ENCODE results near the gene CSHL1.
"Not testable (repeated sequence)": the region's sequence is repeated elsewhere in the genome, so short reads cannot be mapped to it uniquely, and the experiment has no call there.

Gene CSHL1

DNA sequence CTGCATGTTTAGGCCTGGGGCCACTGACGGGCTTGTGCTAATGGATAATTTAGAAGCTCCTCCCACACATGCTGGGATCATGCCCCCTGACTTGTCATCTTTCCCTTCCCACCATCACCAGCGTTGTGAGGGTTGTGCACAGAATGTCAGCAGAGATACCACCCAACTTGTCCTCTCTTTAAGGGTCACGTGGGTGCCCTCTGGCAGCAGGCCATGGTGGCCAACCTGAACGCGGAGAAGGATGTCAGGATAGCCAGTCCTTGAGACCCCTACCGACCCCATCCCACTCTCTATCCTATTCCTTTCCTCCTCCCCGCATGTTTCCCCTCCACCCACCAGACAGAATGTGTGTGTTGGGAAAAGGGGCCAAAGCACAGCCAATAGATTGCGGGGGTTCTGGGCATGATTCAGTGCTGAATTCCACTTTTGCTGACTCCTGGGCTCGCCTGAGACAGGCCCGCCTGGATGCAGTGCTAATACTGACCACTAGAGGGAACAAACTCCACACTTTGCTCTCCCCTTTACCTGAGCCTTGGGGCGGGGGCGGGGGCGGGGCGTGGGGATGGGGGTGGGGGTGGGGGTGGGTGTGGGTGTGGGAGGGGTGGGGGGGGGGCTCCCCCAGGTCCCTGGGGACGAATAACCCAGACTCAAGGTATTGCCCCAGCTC, 29.0 kb downstream of the CSHL1 start, which contains the start of gene GH2:
Gene GH2 (minus strand): TSS at position 10 of the 667 bp plus-strand sequence. CDS start 143 bp downstream, outside the sequence.
- DNase-seq: no peak

DNA sequence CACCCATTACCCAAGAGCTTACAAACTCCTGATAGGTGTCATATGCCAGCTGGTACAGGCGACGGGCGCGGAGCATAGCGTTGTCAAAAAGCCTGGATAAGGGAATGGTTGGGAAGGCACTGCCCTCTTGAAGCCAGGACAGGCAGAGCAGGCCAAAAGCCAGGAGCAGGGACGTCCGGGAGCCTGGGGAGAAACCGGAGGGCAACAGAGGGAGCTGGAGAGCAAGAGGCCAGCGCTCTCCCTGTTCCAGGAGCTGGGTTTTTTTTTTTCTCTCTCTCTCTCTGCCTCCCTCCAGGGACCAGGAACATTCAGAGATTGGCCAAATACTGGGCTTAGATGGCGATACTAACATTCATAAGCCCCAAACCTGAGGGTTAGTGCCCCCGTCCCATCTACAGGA, 29.7 kb downstream of the CSHL1 start:
- DNase-seq: not testable (repeated sequence)

DNA sequence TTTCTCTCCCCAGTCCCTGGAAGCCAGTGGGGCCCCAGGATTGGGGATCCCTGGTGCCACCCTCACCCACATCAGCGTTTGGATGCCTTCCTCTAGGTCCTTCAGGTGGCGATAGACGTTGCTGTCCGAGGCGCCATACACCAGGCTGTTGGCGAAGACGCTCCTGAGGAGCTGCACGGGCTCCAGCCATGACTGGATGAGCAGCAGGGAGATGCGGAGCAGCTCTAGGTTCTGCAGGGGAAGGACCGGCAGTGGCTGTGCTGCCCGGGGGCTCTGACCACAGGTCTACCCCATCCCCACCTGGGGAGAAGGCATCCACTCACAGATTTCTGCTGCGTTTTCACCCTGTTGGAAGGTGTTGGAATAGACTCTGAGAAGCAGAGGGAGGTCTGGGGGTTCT, 30.4 kb downstream of the CSHL1 start:
- DNase-seq: no peak

DNA sequence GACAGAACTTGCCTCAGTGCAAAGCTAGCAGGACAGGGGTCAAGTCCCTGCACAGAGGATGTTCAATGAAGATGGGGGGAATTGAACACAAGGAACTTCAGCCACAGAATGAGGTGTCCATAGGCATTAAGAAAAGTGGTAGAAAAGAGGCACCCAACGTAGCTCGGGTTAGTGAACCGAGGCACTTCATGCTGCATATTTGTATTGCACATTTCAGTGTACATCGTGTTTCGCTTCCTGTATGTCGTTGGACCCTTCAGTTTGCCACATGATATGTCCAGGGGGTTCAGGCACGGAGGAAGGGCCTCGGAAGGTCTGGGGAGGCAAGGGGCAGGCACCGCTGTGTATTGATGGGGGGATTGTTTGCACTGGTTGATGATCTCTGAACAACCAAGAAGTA, 32.6 kb downstream of the CSHL1 start:
- DNase-seq: not testable (repeated sequence)

DNA sequence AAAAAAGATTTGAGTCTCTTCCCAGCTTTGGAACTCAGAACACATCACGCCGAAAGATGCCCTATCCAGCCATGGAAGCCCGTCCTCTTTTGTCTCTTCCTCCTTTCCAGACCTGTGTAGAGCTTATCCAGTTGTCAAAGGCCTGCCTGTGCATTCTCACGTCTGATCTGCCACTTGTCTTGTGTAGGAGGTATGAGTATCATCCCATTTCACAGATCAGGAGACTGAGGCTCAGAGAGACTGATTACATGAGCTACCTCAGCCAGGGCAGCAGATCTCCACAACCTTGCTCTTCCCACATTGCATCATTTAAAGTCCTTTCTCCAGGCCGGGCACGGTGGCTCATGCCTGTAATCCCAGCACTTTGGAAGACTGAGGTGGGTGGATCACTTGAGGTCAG, 36.4 kb downstream of the CSHL1 start:
- DNase-seq: not testable (repeated sequence)

DNA sequence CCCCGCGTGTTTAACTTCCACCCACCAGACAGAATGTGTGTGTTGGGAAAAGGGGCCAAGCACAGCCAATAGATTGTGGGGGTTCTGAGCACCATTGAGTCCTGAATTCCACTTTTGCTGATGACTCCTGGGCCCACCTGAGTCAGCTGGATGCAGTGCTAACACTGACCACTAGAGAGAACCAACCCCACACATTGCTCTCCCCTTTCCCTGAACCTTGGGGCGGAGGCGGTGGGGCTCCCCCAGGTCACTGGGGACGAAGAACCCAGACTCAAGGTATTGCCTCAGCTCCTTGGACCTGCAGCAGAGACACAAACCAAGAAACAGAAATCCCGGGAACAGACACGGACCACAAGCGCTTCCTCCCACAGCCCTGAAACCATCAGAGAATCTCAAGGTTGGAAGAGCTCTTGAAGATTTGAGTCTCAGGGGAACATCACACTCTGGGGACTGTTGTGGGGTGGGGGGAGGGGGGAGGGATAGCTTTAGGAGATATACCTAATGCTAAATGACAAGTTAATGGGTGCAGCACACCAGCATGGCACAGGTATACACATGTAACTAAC, 36.9 kb downstream of the CSHL1 start:
- DNase-seq: not testable (repeated sequence)

DNA sequence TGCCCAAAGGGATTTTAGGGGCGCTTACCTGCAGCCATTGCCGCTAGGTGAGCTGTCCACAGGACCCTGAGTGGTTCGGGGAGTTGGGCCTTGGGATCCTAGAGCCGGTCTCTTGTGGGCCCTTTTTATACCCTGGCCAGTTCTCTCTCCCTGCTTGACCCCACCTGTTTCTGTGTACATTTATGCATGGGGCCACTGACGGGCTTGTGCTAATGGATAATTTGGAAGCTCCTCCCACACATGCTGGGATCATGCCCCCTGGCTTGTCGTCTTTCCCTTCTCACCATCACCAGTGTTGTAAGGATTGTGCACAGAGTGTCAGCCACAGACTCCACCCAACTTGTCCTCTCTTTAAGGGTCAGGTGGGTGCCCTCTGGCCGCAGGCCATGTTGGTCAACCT, 37.5 kb downstream of the CSHL1 start, which contains the start of gene CSH2:
Gene CSH2 (minus strand): TSS at position 101 of the 400 bp plus-strand sequence. CDS start 63 bp downstream, at position 38.
- not testable (repeated sequence) for DNase-seq

DNA sequence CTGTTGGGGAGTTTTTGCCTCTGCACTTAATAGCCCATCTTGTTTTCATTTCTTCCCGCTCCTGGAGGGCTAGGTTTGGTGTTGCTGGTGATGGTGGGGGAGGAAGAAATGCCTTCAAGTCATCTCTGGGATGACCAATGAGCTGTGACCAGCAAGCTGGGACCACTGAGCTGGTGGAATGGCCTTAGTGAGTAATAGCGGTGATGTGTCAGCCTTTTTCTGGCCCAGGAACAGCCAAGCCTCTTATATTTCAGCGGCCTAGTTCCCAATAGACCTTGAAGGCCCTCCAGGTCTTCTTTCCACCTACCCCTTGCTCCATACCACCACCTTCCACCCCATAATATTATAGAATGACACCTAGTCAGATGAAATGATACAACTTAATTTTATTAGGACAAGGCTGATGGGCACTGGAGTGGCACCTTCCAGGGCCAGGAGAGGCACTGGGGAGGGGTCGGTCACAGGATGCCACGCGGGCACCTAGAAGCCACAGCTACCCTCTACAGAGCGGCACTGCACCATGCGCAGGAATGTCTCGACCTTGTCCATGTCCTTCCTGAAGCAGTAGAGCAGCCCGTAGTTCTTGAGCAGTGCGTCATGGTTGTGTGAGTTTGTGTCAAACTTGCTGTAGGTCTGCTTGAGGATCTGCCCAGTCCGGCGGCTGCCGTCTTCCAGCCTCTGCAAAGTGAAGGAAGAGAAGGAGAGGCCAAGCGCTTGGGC, 39.3 kb downstream of the CSHL1 start:
- not testable (repeated sequence) for DNase-seq

DNA sequence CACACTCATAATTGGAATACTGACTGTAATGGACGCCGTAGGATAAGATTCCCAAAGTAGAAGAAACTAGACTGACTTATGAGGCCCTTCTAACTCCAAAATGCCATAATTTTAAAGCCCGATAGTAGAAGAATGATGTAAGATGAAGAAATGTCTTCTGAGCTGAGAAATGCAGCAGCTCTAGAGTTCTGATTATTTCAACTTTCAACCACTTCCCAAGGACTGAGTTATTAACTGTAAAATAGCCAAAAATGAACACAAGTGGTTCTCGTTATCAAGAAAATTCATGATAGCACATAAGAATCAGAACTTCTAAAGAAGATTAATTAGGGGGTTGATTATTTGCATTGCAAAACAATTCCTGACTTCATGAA, 40.8 kb downstream of the CSHL1 start:
- DNase-seq: not testable (repeated sequence)

DNA sequence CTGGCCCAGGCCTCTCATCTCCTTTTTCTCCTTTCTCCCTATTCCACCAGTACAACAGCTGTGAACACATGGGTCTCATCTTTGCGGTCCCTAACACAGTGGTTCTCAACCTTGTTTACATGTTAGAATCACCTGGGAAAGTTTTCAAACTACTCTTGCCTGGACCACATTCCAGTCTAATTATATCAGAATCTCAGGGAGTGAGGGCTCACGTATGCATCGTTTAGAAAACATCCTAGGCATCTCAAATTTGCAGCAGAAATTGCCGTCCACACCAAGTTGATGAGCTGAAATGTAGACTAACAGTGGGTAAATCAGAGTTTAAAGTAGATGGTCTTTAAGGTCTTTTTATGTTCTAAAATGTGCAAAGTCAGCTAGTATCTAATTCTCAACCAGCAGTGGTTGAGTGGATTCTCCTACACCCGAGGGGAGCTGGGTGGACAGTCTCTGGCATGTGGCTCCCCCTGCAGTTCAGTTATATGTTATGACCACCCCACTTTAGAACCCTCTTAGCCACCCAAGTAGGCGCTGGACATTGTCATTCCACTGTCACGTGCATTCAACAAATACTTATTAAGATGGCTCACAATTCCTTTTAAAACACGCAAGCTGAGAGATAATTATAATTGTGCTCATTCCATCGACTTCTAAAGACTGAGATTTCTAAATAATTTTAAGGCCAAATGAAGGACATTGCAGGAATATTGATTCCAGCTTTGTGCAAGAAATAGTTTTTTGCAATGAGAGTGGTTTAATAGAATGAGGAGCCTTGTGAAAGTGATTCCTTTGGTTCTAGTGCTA, 41.4 kb downstream of the CSHL1 start:
- not testable (repeated sequence) for DNase-seq

DNA sequence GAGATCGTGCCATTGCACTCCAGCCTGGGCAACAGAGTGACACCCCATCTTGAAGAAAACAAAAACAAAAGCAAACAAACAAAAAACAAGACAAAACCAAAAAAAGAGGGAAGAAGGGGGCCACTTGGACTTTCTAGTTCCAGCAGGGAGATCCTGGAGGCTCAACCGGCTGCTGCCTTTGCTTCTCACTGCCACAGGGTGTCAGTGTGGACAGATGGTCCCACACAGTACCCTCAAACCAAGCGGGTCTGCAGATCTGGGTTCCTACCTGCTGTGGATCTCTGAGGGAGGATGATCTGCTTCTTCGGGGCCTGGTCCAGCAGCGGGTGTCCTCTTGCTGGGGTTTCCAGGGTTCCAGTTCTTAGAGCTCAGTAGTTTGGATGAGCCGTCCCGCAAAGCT, 44.4 kb downstream of the CSHL1 start:
- DNase-seq: not testable (repeated sequence)

Measured in cerebellar nuclear complex (tissue), 1 donor.